ENCODE measurements around the gene PKM. TPM values are rescaled to one million over a fixed set of nuclear protein-coding genes. Genes with fewer than 3 reads are reported as not detected.

PKM gene
- total and polyA plus RNA-seq, 2 donors from 2014 or later, result 799 to 1,124 TPM

DNA sequence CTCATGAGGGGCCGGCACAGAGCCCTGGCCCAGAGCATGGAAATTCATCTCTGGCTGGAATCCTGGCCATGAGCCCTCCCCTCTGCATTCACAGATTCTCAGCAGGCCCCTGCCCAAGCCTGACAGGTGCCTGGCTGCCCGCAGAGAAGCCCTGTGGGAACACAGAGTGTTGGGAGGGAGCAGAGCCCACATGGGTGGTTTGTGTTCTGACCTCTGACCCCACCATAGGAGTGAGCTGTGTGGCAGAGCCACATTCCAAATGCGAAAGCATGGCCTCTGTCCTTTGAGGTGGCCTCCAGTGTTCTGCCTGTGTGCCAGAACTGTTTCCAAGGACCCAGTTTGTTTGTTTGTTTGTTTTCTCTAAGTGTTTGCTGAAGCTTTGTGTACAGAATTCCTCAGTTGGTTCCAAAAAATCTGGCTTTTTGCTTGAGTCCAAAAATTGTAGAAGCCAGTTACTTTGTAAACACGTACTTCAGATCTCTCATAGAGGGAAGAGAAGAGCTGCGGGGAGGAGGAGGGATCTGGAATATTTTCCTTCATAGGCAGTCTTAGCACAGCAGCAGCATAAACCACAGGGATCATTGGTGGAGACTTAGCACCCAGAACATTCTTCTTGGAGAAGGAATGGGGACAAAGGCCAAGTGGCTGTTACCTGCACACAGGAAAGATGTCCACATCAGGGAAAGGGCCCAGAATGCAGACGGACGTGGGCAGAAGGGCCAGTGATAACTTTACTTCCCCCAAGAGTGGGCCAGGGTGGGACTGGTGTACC, 69.4 kb downstream of the PKM start:
- Histone ChIP-seq H3K9me3 (ENCODE audit: control insufficient read depth in 2 of 3, insufficient read depth in 1 of 3, low read length in 3 of 3) (no peaks in the 10 kb centered on the region), H3K27me3 (ENCODE audit: control insufficient read depth, insufficient read depth, low read length) (no peaks in the 10 kb centered on the region), H3K36me3 (ENCODE audit: control insufficient read depth in 2 of 3, insufficient read depth in 3 of 3, low read length in 3 of 3) (no peaks in the 10 kb centered on the region), H3K4me3 (ENCODE audit: low read length in 3 of 3) (no peak overlapping the region), H3K9ac (ENCODE audit: low read length in 3 of 3) (peak overlapping the region in 1 of 3 donors; percentile 19), H3K4me1 (ENCODE audit: control insufficient read depth in 2 of 3, insufficient read depth in 2 of 3, low read depth in 1 of 3, low read length in 3 of 3) (peaks cover 0 to 8% (median 2%) of the 10 kb centered on the region in 3 donors), H3K27ac (ENCODE audit: low read depth in 2 of 2, low read length in 2 of 2) (no peak overlapping the region)
- intact Hi-C loops (cut with DNase I), result no loop called here
- FAIRE-seq, result no peak
- TF ChIP-seq, protein P1, sequence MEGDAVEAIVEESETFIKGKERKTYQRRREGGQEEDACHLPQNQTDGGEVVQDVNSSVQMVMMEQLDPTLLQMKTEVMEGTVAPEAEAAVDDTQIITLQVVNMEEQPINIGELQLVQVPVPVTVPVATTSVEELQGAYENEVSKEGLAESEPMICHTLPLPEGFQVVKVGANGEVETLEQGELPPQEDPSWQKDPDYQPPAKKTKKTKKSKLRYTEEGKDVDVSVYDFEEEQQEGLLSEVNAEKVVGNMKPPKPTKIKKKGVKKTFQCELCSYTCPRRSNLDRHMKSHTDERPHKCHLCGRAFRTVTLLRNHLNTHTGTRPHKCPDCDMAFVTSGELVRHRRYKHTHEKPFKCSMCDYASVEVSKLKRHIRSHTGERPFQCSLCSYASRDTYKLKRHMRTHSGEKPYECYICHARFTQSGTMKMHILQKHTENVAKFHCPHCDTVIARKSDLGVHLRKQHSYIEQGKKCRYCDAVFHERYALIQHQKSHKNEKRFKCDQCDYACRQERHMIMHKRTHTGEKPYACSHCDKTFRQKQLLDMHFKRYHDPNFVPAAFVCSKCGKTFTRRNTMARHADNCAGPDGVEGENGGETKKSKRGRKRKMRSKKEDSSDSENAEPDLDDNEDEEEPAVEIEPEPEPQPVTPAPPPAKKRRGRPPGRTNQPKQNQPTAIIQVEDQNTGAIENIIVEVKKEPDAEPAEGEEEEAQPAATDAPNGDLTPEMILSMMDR (IDR thresholded peaks at IDR 0.05; ENCODE audit: borderline replicate concordance, extremely low read depth, insufficient read depth), result no peak
- DNase-seq, result no peak

DNA sequence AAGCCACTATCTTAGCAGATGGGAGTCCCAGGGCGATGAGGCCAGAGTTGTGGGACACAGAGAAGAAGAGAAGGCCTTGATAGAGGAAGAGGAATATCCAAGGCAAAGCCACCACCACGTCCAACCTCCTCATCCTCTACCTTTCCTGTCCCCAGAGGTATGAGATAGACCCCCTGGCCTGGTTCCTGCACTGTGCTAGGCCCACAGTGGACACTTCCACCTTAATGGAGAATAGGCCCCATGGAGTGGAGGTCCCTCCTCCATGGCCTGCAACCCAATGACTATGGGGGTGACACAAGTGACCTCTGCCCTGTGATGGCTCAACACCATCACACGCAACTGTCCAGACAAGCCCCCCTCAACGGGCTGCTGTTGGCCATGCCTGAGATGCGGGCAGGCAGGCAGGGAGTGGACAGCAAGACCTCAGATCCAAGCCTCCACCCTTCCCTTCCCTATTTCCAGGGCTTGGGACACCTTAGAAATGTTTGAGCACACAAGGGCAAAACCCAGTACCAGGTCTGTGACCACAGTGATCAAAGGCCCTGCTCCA, 70.2 kb downstream of the PKM start:
- no peaks in the 10 kb centered on the region for H3K36me3 ChIP-seq (ENCODE audit: control insufficient read depth in 2 of 3, insufficient read depth in 3 of 3, low read length in 3 of 3)
- TF ChIP-seq, protein P1 (IDR thresholded peaks at IDR 0.05; ENCODE audit: borderline replicate concordance, extremely low read depth, insufficient read depth), result no peak
- FAIRE-seq, result no peak
- no peak for DNase-seq
- no peak overlapping the region for H3K4me3 ChIP-seq (ENCODE audit: low read length in 3 of 3)
- peaks cover 0 to 12% (median 4%) of the 10 kb centered on the region in 3 donors for H3K4me1 ChIP-seq (ENCODE audit: control insufficient read depth in 2 of 3, insufficient read depth in 2 of 3, low read depth in 1 of 3, low read length in 3 of 3)
- H3K9ac ChIP-seq (ENCODE audit: low read length in 3 of 3), result no peak overlapping the region
- intact Hi-C loops (cut with DNase I), result no loop called here
- H3K27me3 ChIP-seq (ENCODE audit: control insufficient read depth, insufficient read depth, low read length), result no peaks in the 10 kb centered on the region
- no peak overlapping the region for H3K27ac ChIP-seq (ENCODE audit: low read depth in 2 of 2, low read length in 2 of 2)
- no peaks in the 10 kb centered on the region for H3K9me3 ChIP-seq (ENCODE audit: control insufficient read depth in 2 of 3, insufficient read depth in 1 of 3, low read length in 3 of 3)

GRCh38 chr15:72156928-72157327, 74.1 kb downstream of the PKM start:
- Histone ChIP-seq H3K36me3 (ENCODE audit: control insufficient read depth in 2 of 3, insufficient read depth in 3 of 3, low read length in 3 of 3) (no peaks in the 10 kb centered on the region), H3K4me1 (ENCODE audit: control insufficient read depth in 2 of 3, insufficient read depth in 2 of 3, low read depth in 1 of 3, low read length in 3 of 3) (peaks cover 2 to 29% (median 19%) of the 10 kb centered on the region in 3 donors), H3K9me3 (ENCODE audit: control insufficient read depth in 2 of 3, insufficient read depth in 1 of 3, low read length in 3 of 3) (no peaks in the 10 kb centered on the region), H3K4me3 (ENCODE audit: low read length in 3 of 3) (peak overlapping the region in 1 of 3 donors; percentile 67), H3K27ac (ENCODE audit: low read depth in 2 of 2, low read length in 2 of 2) (no peak overlapping the region), H3K27me3 (ENCODE audit: control insufficient read depth, insufficient read depth, low read length) (no peaks in the 10 kb centered on the region), H3K9ac (ENCODE audit: low read length in 3 of 3) (peak overlapping the region in 1 of 3 donors; percentile 65)
- TF ChIP-seq, protein P1 (IDR thresholded peaks at IDR 0.05; ENCODE audit: borderline replicate concordance, extremely low read depth, insufficient read depth), result no peak
- FAIRE-seq (no peak), DNase-seq (no peak)
- intact Hi-C loops (cut with DNase I), result no loop called here

Measured in kidney (tissue), 14 donors.